Measurements from ENCODE around the gene KCNQ5.

KCNQ5 gene

DNA sequence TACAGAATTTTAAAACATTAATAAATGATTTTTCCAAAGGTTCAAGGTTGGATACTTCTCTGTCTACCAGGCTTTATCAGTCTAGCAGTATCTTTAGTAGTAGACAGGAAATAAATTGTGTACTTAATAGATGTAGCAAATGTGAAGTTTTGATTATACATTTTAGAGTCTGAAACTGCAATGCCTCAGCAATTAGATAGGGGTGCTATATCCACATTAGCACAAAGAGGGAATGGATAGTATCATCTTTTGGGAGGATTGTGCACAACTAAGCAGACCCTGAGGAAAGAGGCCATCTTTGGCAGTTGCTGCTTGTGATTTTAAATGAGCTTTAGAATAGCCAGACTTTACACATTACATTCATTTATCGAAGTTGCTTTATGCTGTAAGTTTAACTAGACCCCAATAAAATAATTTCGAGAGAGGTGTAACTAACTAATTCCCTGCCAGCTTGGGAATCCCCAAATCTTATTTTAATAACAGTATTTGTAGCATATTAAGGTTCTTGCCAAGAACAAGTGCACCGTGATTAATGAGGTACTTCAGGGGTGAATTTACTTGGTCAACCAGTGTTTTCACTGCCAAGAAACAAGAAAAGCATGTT is 2.8 kb downstream of the KCNQ5 start:
- Histone ChIP-seq H3K4me1 (no peaks in the 10 kb centered on the region), H3K27me3 (ENCODE audit: low read depth) (peaks cover 46% of the 10 kb centered on the region), H3K4me3 (no peak overlapping the region), H3K36me3 (replicated peaks) (no peaks in the 10 kb centered on the region), H3K9me3 (no peaks in the 10 kb centered on the region)
- in situ Hi-C loops (cut with MboI; ENCODE audit: low sequenced_read_pairs) = no loop called here
- DNase-seq (ENCODE audit: low spot score in 2 of 2) = no peak

GRCh38 chr6:72626126-72626525 is 4.3 kb downstream of the KCNQ5 start:
- DNase-seq (ENCODE audit: low spot score in 2 of 2) = no peak
- H3K4me3 ChIP-seq = no peak overlapping the region
- no peaks in the 10 kb centered on the region for H3K4me1 ChIP-seq
- H3K27me3 ChIP-seq (ENCODE audit: low read depth) = peaks cover 34% of the 10 kb centered on the region
- in situ Hi-C loops (cut with MboI; ENCODE audit: low sequenced_read_pairs) = no loop called here
- H3K9me3 ChIP-seq = no peaks in the 10 kb centered on the region
- H3K36me3 ChIP-seq (replicated peaks) = no peaks in the 10 kb centered on the region

DNA sequence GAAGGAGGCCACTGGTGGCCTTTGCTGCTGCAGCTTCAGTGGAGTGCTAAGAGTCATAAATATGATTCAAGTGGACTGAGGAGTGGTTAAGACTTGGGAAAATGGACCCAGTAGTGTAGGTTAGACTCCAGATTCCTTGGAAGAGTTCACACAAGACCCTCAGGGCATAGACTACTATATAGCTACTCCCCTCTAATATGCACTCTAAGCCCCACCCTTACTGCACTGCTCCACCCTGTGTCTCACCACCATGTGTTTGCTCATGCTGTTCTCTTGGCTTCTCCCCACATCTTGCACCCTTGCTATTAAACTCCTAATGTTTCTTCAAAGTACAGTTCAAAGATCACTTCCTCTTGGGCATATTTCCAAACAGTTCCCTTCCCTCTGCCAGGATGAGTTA is 5.7 kb downstream of the KCNQ5 start:
- in situ Hi-C loops (cut with MboI; ENCODE audit: low sequenced_read_pairs) = no loop called here
- no peak for DNase-seq (ENCODE audit: low spot score in 2 of 2)
- H3K4me3 ChIP-seq = no peak overlapping the region
- no peaks in the 10 kb centered on the region for H3K4me1 ChIP-seq
- no peaks in the 10 kb centered on the region for H3K36me3 ChIP-seq (replicated peaks)
- no peaks in the 10 kb centered on the region for H3K9me3 ChIP-seq
- H3K27me3 ChIP-seq (ENCODE audit: low read depth) = peaks cover 20% of the 10 kb centered on the region

DNA sequence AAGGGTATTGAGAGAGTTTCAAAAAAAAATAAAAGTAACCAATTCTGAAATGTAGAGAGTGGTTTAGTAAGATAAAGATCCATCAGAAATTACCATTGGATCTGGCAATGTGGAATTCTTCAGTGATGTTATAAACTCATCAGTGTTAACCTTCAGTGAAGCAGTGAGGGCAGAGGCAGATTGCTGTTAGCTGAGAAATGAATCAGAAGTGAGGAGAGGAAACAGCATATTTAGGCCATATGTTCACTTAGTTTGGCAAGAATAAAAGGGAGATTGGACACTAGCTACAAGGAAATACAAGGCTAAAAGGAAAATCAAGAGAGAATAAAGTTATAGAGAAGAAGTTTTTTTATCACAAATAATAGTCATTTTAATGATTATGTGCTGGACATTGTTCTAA is 9.6 kb downstream of the KCNQ5 start:
- H3K36me3 ChIP-seq (replicated peaks) = no peaks in the 10 kb centered on the region
- no peak overlapping the region for H3K4me3 ChIP-seq
- no peaks in the 10 kb centered on the region for H3K27me3 ChIP-seq (ENCODE audit: low read depth)
- no peaks in the 10 kb centered on the region for H3K9me3 ChIP-seq
- no peak for DNase-seq (ENCODE audit: low spot score in 2 of 2)
- no peaks in the 10 kb centered on the region for H3K4me1 ChIP-seq
- in situ Hi-C loops (cut with MboI; ENCODE audit: low sequenced_read_pairs) = no loop called here

DNA sequence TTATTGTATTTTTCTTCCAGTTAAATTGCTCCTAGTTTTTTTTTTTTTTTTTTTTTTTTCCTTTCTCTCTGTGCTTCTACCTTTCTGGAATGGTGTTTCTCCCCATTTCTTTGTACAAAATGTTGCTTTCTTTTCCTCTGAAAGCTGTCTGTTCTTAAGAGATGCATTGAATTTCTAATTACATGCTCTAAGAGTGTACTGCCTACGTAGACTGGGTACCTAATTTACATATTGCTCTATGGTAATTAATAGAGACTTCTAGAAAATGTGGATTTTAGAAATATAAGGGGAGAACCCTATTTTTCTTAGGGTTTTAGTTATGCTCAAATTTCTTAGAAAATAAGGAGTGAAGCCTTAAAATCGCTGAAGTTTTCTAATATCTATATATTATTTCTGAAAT is 13.8 kb downstream of the KCNQ5 start:
- no peaks in the 10 kb centered on the region for H3K36me3 ChIP-seq (replicated peaks)
- H3K9me3 ChIP-seq = no peaks in the 10 kb centered on the region
- DNase-seq (ENCODE audit: low spot score in 2 of 2) = no peak
- in situ Hi-C loops (cut with MboI; ENCODE audit: low sequenced_read_pairs) = no loop called here
- H3K27me3 ChIP-seq (ENCODE audit: low read depth) = no peaks in the 10 kb centered on the region; the same call in 1 of the 2 replicates
- no peak overlapping the region for H3K4me3 ChIP-seq
- no peaks in the 10 kb centered on the region for H3K4me1 ChIP-seq

DNA sequence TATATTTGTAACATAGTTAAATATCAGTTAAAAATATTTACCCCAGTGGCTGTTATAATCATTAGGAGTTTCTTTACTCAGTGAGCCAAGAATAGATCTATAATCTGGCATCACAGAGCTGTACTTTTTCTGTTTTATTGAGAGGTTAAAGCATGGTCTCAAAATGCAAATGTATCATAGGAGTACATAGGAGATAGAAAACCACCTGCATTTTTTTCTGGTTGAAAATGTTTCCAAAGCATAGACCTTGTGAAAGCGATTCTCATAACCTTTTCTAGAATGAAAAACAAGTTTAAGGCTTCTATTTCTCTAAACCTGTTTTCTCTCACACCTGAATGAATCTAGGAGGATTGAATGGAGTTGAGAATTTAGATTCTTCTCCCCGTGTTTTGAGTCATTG is 14.4 kb downstream of the KCNQ5 start:
- in situ Hi-C loops (cut with MboI; ENCODE audit: low sequenced_read_pairs) = no loop called here
- H3K4me3 ChIP-seq = no peak overlapping the region
- DNase-seq (ENCODE audit: low spot score in 2 of 2) = no peak
- H3K9me3 ChIP-seq = no peaks in the 10 kb centered on the region
- no peaks in the 10 kb centered on the region for H3K4me1 ChIP-seq
- H3K36me3 ChIP-seq (replicated peaks) = no peaks in the 10 kb centered on the region
- H3K27me3 ChIP-seq (ENCODE audit: low read depth) = no peaks in the 10 kb centered on the region; the same call in 1 of the 2 replicates

- no peaks in the 10 kb centered on the region for H3K36me3 ChIP-seq (replicated peaks)
- no peaks in the 10 kb centered on the region for H3K9me3 ChIP-seq
- H3K27me3 ChIP-seq (ENCODE audit: low read depth) = no peaks in the 10 kb centered on the region; the same call in 1 of the 2 replicates
- DNase-seq (ENCODE audit: low spot score in 2 of 2) = no peak
- no peaks in the 10 kb centered on the region for H3K4me1 ChIP-seq
- in situ Hi-C loops (cut with MboI; ENCODE audit: low sequenced_read_pairs) = no loop called here
- no peak overlapping the region for H3K4me3 ChIP-seq
These were observed 14.9 kb downstream of the KCNQ5 start for GRCh38 chr6:72636786-72637185.

DNA sequence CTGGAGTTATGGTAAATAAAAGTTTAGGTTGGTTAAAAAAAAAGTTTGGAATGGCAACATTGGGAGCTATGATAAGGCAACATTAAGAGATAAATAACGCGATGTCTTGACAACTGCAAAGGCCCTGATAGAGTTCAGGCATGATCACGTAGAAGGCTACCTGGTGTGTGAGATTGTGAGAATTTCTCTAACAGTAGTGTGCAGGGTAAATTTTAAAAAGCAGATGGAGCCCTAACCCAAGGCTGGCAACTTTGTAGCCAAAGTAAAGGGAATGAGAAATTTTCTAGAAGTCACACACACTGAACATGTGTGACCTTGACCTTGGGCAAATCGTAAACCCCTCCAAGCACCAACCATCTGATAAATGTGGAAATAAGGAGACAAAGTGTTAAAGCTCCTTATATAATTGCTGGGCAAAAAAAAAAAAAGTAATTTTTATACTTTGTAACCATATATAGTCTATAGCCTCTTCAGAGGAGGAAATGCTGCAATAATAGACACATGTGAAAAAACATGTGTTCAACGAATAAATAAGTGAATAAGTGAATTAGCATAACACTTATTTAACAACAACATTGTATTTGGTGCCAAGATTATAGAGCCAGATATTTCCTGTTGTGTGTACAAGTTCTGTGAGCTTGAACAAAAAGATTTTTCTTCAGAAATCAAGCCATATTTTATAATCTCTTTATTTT is 18.2 kb downstream of the KCNQ5 start:
- no peak overlapping the region for H3K4me3 ChIP-seq
- in situ Hi-C loops (cut with MboI; ENCODE audit: low sequenced_read_pairs) = no loop called here
- H3K36me3 ChIP-seq (replicated peaks) = no peaks in the 10 kb centered on the region
- H3K4me1 ChIP-seq = no peaks in the 10 kb centered on the region
- H3K9me3 ChIP-seq = no peaks in the 10 kb centered on the region
- no peak for DNase-seq (ENCODE audit: low spot score in 2 of 2)
- H3K27me3 ChIP-seq (ENCODE audit: low read depth) = no peaks in the 10 kb centered on the region; the same call in 1 of the 2 replicates

DNA sequence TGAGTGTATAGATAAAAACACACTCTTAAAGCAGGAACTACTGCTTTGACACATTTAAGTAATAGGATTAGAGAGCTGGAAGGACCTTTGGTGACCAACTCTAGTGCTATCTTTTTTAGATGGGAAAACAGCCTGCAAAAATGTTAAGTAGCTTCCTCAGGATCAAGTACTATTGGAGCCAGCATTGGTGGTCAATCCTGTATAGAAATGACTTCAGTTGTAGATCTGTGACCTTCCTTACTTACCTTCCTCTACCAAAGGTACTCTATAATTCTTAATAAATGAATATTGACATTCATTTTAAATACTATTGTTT is 18.7 kb downstream of the KCNQ5 start:
- Histone ChIP-seq H3K9me3 (no peaks in the 10 kb centered on the region), H3K4me1 (no peaks in the 10 kb centered on the region), H3K27me3 (ENCODE audit: low read depth) (no peaks in the 10 kb centered on the region; the same call in 1 of the 2 replicates), H3K4me3 (no peak overlapping the region), H3K36me3 (replicated peaks) (no peaks in the 10 kb centered on the region)
- DNase-seq (ENCODE audit: low spot score in 2 of 2) = no peak
- in situ Hi-C loops (cut with MboI; ENCODE audit: low sequenced_read_pairs) = no loop called here

DNA sequence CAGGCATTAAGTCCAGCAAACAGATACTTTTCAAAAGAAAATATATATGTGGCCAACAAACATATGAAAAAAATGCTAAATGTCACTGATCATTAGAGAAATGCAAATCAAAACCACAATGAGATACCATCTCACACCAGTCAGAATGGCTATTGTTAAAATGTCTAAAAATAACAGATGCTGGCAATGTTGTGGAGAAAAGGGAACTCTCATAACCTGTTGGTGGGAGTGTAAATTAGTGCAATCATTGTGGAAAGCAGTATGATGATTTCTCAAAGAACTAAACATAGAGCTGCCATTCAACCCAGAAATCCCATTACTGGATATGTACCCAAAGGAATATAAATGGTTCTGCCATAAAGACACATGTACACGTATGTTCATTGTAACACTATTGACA is 20.6 kb downstream of the KCNQ5 start:
- H3K4me3 ChIP-seq = no peak overlapping the region
- no peak for DNase-seq (ENCODE audit: low spot score in 2 of 2)
- H3K27me3 ChIP-seq (ENCODE audit: low read depth) = no peaks in the 10 kb centered on the region; the same call in 1 of the 2 replicates
- no peaks in the 10 kb centered on the region for H3K36me3 ChIP-seq (replicated peaks)
- H3K4me1 ChIP-seq = no peaks in the 10 kb centered on the region
- in situ Hi-C loops (cut with MboI; ENCODE audit: low sequenced_read_pairs) = no loop called here
- no peaks in the 10 kb centered on the region for H3K9me3 ChIP-seq

- Histone ChIP-seq H3K9me3 (no peaks in the 10 kb centered on the region), H3K27me3 (ENCODE audit: low read depth) (no peaks in the 10 kb centered on the region; the same call in 1 of the 2 replicates), H3K36me3 (replicated peaks) (no peaks in the 10 kb centered on the region), H3K4me3 (no peak overlapping the region), H3K4me1 (no peaks in the 10 kb centered on the region)
- no peak for DNase-seq (ENCODE audit: low spot score in 2 of 2)
- in situ Hi-C loops (cut with MboI; ENCODE audit: low sequenced_read_pairs) = no loop called here
These were observed 21.4 kb downstream of the KCNQ5 start for GRCh38 chr6:72643214-72643613.

GRCh38 chr6:72646604-72647485 is 25.0 kb downstream of the KCNQ5 start:
- Histone ChIP-seq H3K36me3 (replicated peaks) (no peaks in the 10 kb centered on the region), H3K4me1 (no peaks in the 10 kb centered on the region), H3K4me3 (no peak overlapping the region), H3K9me3 (no peaks in the 10 kb centered on the region), H3K27me3 (ENCODE audit: low read depth) (no peaks in the 10 kb centered on the region)
- in situ Hi-C loops (cut with MboI; ENCODE audit: low sequenced_read_pairs) = no loop called here
- DNase-seq (ENCODE audit: low spot score in 2 of 2) = no peak

GRCh38 chr6:72647489-72647888 is 25.6 kb downstream of the KCNQ5 start:
- H3K9me3 ChIP-seq = no peaks in the 10 kb centered on the region
- no peaks in the 10 kb centered on the region for H3K36me3 ChIP-seq (replicated peaks)
- H3K27me3 ChIP-seq (ENCODE audit: low read depth) = no peaks in the 10 kb centered on the region
- no peak overlapping the region for H3K4me3 ChIP-seq
- H3K4me1 ChIP-seq = no peaks in the 10 kb centered on the region
- in situ Hi-C loops (cut with MboI; ENCODE audit: low sequenced_read_pairs) = no loop called here
- DNase-seq (ENCODE audit: low spot score in 2 of 2) = no peak
